ENCODE results near the gene NGEF. TPM values are rescaled to one million over a fixed set of nuclear protein-coding genes. Genes with fewer than 3 reads are reported as not detected.

NGEF gene
- total and polyA plus RNA-seq, 3 donors from 2014 or later: 7.9 to 28.7 (median 15.6) TPM

DNA sequence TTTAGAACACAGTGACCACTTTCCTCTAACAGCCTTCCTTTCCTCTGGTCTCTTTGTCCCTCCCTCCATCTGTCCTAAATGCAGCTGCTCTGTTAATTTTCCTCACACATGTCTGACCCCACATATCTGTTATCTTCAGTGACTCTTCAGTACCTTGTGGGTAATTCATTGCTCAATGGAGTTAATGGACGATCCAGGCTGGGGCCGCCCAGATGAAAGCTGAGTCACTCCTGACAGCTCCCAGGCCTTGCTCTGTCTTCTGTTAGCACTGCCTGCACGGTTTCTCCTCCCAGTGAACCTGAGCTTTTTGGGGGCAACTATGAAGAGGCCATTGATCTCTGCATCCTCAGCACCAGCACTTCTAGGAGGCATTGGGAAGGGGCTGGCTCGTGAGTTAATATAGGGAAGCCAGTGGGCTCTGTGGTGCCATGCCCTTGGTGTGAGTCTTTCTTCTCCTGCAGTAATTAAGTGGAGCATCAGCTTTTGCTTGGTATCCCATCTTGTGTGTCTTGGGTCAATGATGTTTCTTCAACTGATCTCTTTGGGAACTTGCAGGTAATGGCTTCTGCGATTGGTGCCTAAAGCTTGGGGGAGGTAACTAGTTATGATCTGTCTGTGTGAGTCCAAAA is 75.7 kb downstream of the NGEF start:
- Histone ChIP-seq H3K4me3 (no peak overlapping the region), H3K27ac (no peak overlapping the region), H3K36me3 (ENCODE audit: low read depth, missing control alignments) (no peaks in the 10 kb centered on the region), H3K27me3 (no peaks in the 10 kb centered on the region), H3K4me1 (no peaks in the 10 kb centered on the region), H3K9me3 (no peaks in the 10 kb centered on the region)
- TF ChIP-seq, protein P1, sequence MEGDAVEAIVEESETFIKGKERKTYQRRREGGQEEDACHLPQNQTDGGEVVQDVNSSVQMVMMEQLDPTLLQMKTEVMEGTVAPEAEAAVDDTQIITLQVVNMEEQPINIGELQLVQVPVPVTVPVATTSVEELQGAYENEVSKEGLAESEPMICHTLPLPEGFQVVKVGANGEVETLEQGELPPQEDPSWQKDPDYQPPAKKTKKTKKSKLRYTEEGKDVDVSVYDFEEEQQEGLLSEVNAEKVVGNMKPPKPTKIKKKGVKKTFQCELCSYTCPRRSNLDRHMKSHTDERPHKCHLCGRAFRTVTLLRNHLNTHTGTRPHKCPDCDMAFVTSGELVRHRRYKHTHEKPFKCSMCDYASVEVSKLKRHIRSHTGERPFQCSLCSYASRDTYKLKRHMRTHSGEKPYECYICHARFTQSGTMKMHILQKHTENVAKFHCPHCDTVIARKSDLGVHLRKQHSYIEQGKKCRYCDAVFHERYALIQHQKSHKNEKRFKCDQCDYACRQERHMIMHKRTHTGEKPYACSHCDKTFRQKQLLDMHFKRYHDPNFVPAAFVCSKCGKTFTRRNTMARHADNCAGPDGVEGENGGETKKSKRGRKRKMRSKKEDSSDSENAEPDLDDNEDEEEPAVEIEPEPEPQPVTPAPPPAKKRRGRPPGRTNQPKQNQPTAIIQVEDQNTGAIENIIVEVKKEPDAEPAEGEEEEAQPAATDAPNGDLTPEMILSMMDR (IDR thresholded peaks at IDR 0.05): no peak
- no peak for TF ChIP-seq POLR2A (IDR thresholded peaks at IDR 0.05)
- intact Hi-C loops (cut with DNase I; ENCODE audit: low total_unique reads): no loop called here
- DNase-seq: no peak
- WGBS, 2 donors: 56 to 72% methylated on average over 4 to 5 of the region's 5 CpGs

- H3K9me3 ChIP-seq: no peaks in the 10 kb centered on the region
- H3K4me1 ChIP-seq: no peaks in the 10 kb centered on the region
- H3K27ac ChIP-seq: no peak overlapping the region
- intact Hi-C loops (cut with DNase I; ENCODE audit: low total_unique reads): no loop called here
- H3K4me3 ChIP-seq: no peak overlapping the region
- no peak for TF ChIP-seq POLR2A (IDR thresholded peaks at IDR 0.05)
- TF ChIP-seq, protein P1 (IDR thresholded peaks at IDR 0.05): no peak
- 80 to 91% methylated on average over 4 of the region's 4 CpGs for WGBS, 2 donors
- H3K27me3 ChIP-seq: no peaks in the 10 kb centered on the region
- no peaks in the 10 kb centered on the region for H3K36me3 ChIP-seq (ENCODE audit: low read depth, missing control alignments)
- no peak for DNase-seq
Observed at GRCh38 chr2:232931636-232932035, 81.4 kb downstream of the NGEF start.

DNA sequence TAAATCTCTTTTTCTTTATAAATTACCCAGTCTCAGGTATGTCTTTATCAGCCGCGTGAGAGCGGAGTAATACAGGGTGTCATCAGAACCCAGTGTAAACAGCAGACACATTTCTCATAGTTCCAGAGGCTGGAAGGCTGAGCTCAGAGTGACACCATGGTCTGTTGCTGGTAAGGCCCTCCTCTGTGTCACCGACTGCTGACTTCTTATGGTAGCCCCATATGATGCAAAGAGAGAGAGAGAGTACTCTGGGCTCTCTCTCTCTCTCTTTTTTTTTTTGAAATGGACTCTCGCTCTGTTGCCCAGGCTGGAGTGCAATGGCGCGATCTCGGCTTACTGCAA is 83.0 kb downstream of the NGEF start:
- Histone ChIP-seq H3K27me3 (no peaks in the 10 kb centered on the region), H3K9me3 (no peaks in the 10 kb centered on the region), H3K27ac (no peak overlapping the region), H3K4me1 (no peaks in the 10 kb centered on the region), H3K4me3 (no peak overlapping the region), H3K36me3 (ENCODE audit: low read depth, missing control alignments) (no peaks in the 10 kb centered on the region)
- WGBS, 2 donors: 86 to 90% methylated on average over 8 of the region's 8 CpGs
- no peak for DNase-seq
- intact Hi-C loops (cut with DNase I; ENCODE audit: low total_unique reads): no loop called here
- TF ChIP-seq POLR2A (IDR thresholded peaks at IDR 0.05): no peak
- TF ChIP-seq, protein P1 (IDR thresholded peaks at IDR 0.05): no peak

GRCh38 chr2:232929303-232930058 is 83.6 kb downstream of the NGEF start:
- no peak for TF ChIP-seq POLR2A (IDR thresholded peaks at IDR 0.05)
- TF ChIP-seq, protein P1 (IDR thresholded peaks at IDR 0.05): no peak
- H3K27ac ChIP-seq: no peak overlapping the region
- H3K27me3 ChIP-seq: no peaks in the 10 kb centered on the region
- DNase-seq: no peak
- intact Hi-C loops (cut with DNase I; ENCODE audit: low total_unique reads): no loop called here
- no peaks in the 10 kb centered on the region for H3K36me3 ChIP-seq (ENCODE audit: low read depth, missing control alignments)
- no peaks in the 10 kb centered on the region for H3K4me1 ChIP-seq
- H3K4me3 ChIP-seq: peak overlapping the region in 1 of 2 donors; percentile 43
- H3K9me3 ChIP-seq: no peaks in the 10 kb centered on the region
- 61 to 65% methylated on average over 9 of the region's 9 CpGs for WGBS, 2 donors
